SJSA1 (cell line): ENCODE results near the gene KIF2C. TPM values are rescaled to one million over a fixed set of nuclear protein-coding genes. Genes with fewer than 3 reads are reported as not detected.

Experiments used
- DNase-seq, 2 experiments: peaks; one replicate each; pipeline ENCODE4 v3.0.0-alpha.2; 2015 to 2020; ENCODE audit warnings: low spot score in 2 of 2, low read depth in 1 of 2
- H3K27ac ChIP-seq: fragments of 250-450 bp; sonication (Bioruptor Pico); 2 replicates; pipeline ENCODE4 v1.5.1; 2020; ENCODE audit warnings: mild to moderate bottlenecking, moderate library complexity
- H3K27me3 ChIP-seq: fragments of 250-450 bp; sonication (Bioruptor Pico); replicated peaks from 2 replicates; pipeline ENCODE4 v1.5.1; 2020; ENCODE audit warnings: mild to moderate bottlenecking, moderate library complexity
- H3K36me3 ChIP-seq: fragments of 250-450 bp; sonication (Bioruptor Pico); 2 replicates; pipeline ENCODE4 v1.5.1; 2020; ENCODE audit warnings: mild to moderate bottlenecking
- H3K4me1 ChIP-seq: fragments of 250-450 bp; sonication (Bioruptor Pico); replicated peaks from 2 replicates; pipeline ENCODE4 v1.6.1; 2021; ENCODE audit warnings: mild to moderate bottlenecking
- H3K4me3 ChIP-seq: fragments of 250-450 bp; sonication (Bioruptor Pico); 2 replicates; pipeline ENCODE4 v1.5.1; 2020; ENCODE audit warnings: mild to moderate bottlenecking
- H3K9me3 ChIP-seq: fragments of 250-450 bp; sonication (Bioruptor Pico); replicated peaks from 2 replicates; pipeline ENCODE4 v1.5.1; 2020; ENCODE audit warnings: mild to moderate bottlenecking
- total RNA-seq: library from RNA; depleted of rRNA; stranded (reverse); fragments of >200 nt; shearing (Covaris generic); gene quantifications from 2 replicates; pipeline ENCODE4 v1.2.3, GENCODE V29; 2014

The KIF2C gene
- total RNA-seq, 1 experiment from 2014 or later = 82.1 TPM

GRCh38 chr1:44707112-44707881 is 32.3 kb upstream of the KIF2C start:
- no peaks in the 10 kb centered on the region for H3K36me3 ChIP-seq
- no peaks in the 10 kb centered on the region; the same call in 1 of the 2 replicates for H3K9me3 ChIP-seq
- H3K27ac ChIP-seq = peak overlapping the region; percentile 78
- DNase-seq = peak; percentile 86 to 87
- peaks cover 7% of the 10 kb centered on the region; the same call in 1 of the 2 replicates for H3K27me3 ChIP-seq
- H3K4me1 ChIP-seq = peaks cover 21% of the 10 kb centered on the region
- no peak overlapping the region for H3K4me3 ChIP-seq

- Histone ChIP-seq H3K27me3 (peaks cover 7% of the 10 kb centered on the region; the same call in 1 of the 2 replicates), H3K36me3 (no peaks in the 10 kb centered on the region), H3K9me3 (no peaks in the 10 kb centered on the region; the same call in 1 of the 2 replicates), H3K4me3 (no peak overlapping the region), H3K27ac (peak overlapping the region; percentile 78), H3K4me1 (peaks cover 21% of the 10 kb centered on the region)
- peak; percentile 59 to 62 for DNase-seq
Measured at GRCh38 chr1:44707959-44708831, 31.4 kb upstream of the KIF2C start.

GRCh38 chr1:44713321-44713781 is 26.3 kb upstream of the KIF2C start:
- no peaks in the 10 kb centered on the region; the same call in 1 of the 2 replicates for H3K9me3 ChIP-seq
- peaks cover 5% of the 10 kb centered on the region; the same call in 1 of the 2 replicates for H3K4me1 ChIP-seq
- no peak overlapping the region for H3K27ac ChIP-seq
- no peak for DNase-seq
- H3K27me3 ChIP-seq = peaks cover 7% of the 10 kb centered on the region; the same call in 1 of the 2 replicates
- no peaks in the 10 kb centered on the region for H3K36me3 ChIP-seq
- no peak overlapping the region for H3K4me3 ChIP-seq

- Histone ChIP-seq H3K4me1 (peaks cover 6% of the 10 kb centered on the region), H3K27ac (no peak overlapping the region), H3K27me3 (peaks cover 7% of the 10 kb centered on the region; the same call in 1 of the 2 replicates), H3K36me3 (no peaks in the 10 kb centered on the region), H3K4me3 (no peak overlapping the region), H3K9me3 (no peaks in the 10 kb centered on the region; the same call in 1 of the 2 replicates)
- DNase-seq = no peak
Measured at GRCh38 chr1:44714532-44714931, 25.1 kb upstream of the KIF2C start.

- peaks cover 7% of the 10 kb centered on the region for H3K4me1 ChIP-seq
- no peaks in the 10 kb centered on the region for H3K36me3 ChIP-seq
- no peaks in the 10 kb centered on the region for H3K9me3 ChIP-seq
- DNase-seq = peak; percentile 57 to 69
- H3K4me3 ChIP-seq = no peak overlapping the region
- no peak overlapping the region for H3K27ac ChIP-seq
- H3K27me3 ChIP-seq = peaks cover 7% of the 10 kb centered on the region; the same call in 1 of the 2 replicates
Measured at GRCh38 chr1:44714944-44715571, 24.6 kb upstream of the KIF2C start.

GRCh38 chr1:44717156-44717555 is 22.5 kb upstream of the KIF2C start:
- Histone ChIP-seq H3K4me3 (no peak overlapping the region), H3K27me3 (no peaks in the 10 kb centered on the region), H3K36me3 (no peaks in the 10 kb centered on the region), H3K9me3 (no peaks in the 10 kb centered on the region), H3K27ac (no peak overlapping the region), H3K4me1 (peaks cover 7% of the 10 kb centered on the region)
- no peak for DNase-seq

GRCh38 chr1:44717653-44718052 is 22.0 kb upstream of the KIF2C start:
- no peaks in the 10 kb centered on the region for H3K9me3 ChIP-seq
- H3K4me1 ChIP-seq = peaks cover 7% of the 10 kb centered on the region
- H3K27me3 ChIP-seq = no peaks in the 10 kb centered on the region
- DNase-seq = no peak
- no peak overlapping the region for H3K27ac ChIP-seq
- no peak overlapping the region for H3K4me3 ChIP-seq
- no peaks in the 10 kb centered on the region for H3K36me3 ChIP-seq

- Histone ChIP-seq H3K4me1 (peaks cover 7% of the 10 kb centered on the region), H3K27me3 (no peaks in the 10 kb centered on the region), H3K4me3 (no peak overlapping the region), H3K27ac (no peak overlapping the region), H3K36me3 (no peaks in the 10 kb centered on the region), H3K9me3 (no peaks in the 10 kb centered on the region)
- DNase-seq = no peak
Measured at GRCh38 chr1:44718091-44718490, 21.5 kb upstream of the KIF2C start.

- Histone ChIP-seq H3K4me3 (no peak overlapping the region), H3K36me3 (no peaks in the 10 kb centered on the region), H3K4me1 (peaks cover 7% of the 10 kb centered on the region), H3K27me3 (no peaks in the 10 kb centered on the region), H3K27ac (no peak overlapping the region), H3K9me3 (no peaks in the 10 kb centered on the region)
- DNase-seq = no peak
Measured at GRCh38 chr1:44719318-44719717, 20.3 kb upstream of the KIF2C start.

- Histone ChIP-seq H3K36me3 (no peaks in the 10 kb centered on the region), H3K9me3 (no peaks in the 10 kb centered on the region), H3K4me1 (peaks cover 7% of the 10 kb centered on the region), H3K27me3 (no peaks in the 10 kb centered on the region), H3K27ac (no peak overlapping the region), H3K4me3 (no peak overlapping the region)
- DNase-seq = no peak
Measured at GRCh38 chr1:44720281-44720680, 19.4 kb upstream of the KIF2C start.

GRCh38 chr1:44721485-44722361 is 17.9 kb upstream of the KIF2C start:
- H3K27ac ChIP-seq = peak overlapping the region; percentile 72

GRCh38 chr1:44723064-44723463 is 16.6 kb upstream of the KIF2C start:
- no peak for DNase-seq
- Histone ChIP-seq H3K4me3 (no peak overlapping the region), H3K27ac (no peak overlapping the region), H3K36me3 (no peaks in the 10 kb centered on the region), H3K4me1 (peaks cover 14% of the 10 kb centered on the region), H3K9me3 (no peaks in the 10 kb centered on the region), H3K27me3 (no peaks in the 10 kb centered on the region)

More at GRCh38 chr1:44721485-44722361, 17.9 kb upstream of the KIF2C start:
- Histone ChIP-seq H3K4me1 (peaks cover 9% of the 10 kb centered on the region), H3K4me3 (no peak overlapping the region), H3K36me3 (no peaks in the 10 kb centered on the region), H3K27me3 (no peaks in the 10 kb centered on the region), H3K9me3 (no peaks in the 10 kb centered on the region)
- DNase-seq = peak in 1 of 2 experiments; percentile 29
